HepG2 (cell line): ENCODE data around the gene PCAT6. TPM values are rescaled to one million over a fixed set of nuclear protein-coding genes. Genes with fewer than 3 reads are reported as not detected.

Source experiments
- ATAC-seq: fragments of 200-7000 bp; cut with Tn5 transposase; 3 replicates; pipeline ENCODE4 v1.9.1; 2020; ENCODE audit warnings: mild to moderate bottlenecking, moderate library complexity
- BruUV-seq: library from RNA; stranded (reverse); fragments of 400-500 nt; replicated peaks from 2 replicates; lab custom pipeline; 2021; lab: Mats Ljungman, UMichigan
- CTCF ChIA-PET: fragments of 300-600 bp; formaldehyde crosslinking; extraction: SDS; loops from one replicate; lab custom pipeline; 2021; ENCODE audit warnings: low total read pairs, inconsistent platforms, low intra/inter-chr PET ratio; lab: Yijun Ruan, JAX
- POLR2A ChIA-PET: fragments of 350-600 bp; sonication (Branson Sonifier 250); formaldehyde crosslinking; loops from one replicate; lab custom pipeline; 2020; ENCODE audit warnings: antibody characterized with exemption, inconsistent platforms; lab: Yijun Ruan, JAX
- DNase-seq: peaks from one replicate; pipeline ENCODE4 v3.0.0-alpha.2; 2015; ENCODE audit warnings: low spot score
- FAIRE-seq: peaks from 3 replicates; lab custom pipeline; 2011; peaks lifted over from hg19 to GRCh38; lab: Jason Lieb, UNC
- H2AFZ ChIP-seq: one replicate; pipeline ENCODE4 v1.6.1; 2011; ENCODE audit warnings: low read length, inconsistent platforms
- H3K27ac ChIP-seq: fragments of 300-600 bp; 3 replicates; pipeline ENCODE4 v1.8.0; 2011; ENCODE audit warnings: mixed run types, mild to moderate bottlenecking, mixed read lengths, low read length, inconsistent platforms; ENCODE audit not compliant: insufficient read depth; ENCODE audit errors: extremely low read length
- H3K27me3 ChIP-seq, 2 experiments: fragments of 200-600 bp in 1 of 2; 2 replicates in 1 of 2; 3 replicates in 1 of 2; pipeline versions ENCODE4 v1.6.0 to v1.8.0; 2011; ENCODE audit warnings: low read length in 2 of 2, mild to moderate bottlenecking in 2 of 2, moderate library complexity in 2 of 2, inconsistent platforms in 1 of 2; ENCODE audit not compliant: insufficient read depth in 2 of 2, control insufficient read depth in 1 of 2
- H3K36me3 ChIP-seq, 2 experiments: fragments of 200-600 bp in 1 of 2; replicated peaks in 1 of 2; 2 replicates in 1 of 2; 3 replicates in 1 of 2; pipeline versions ENCODE4 v1.5.1 to v1.8.0; 2011; ENCODE audit warnings: low read length in 2 of 2, inconsistent platforms in 1 of 2; ENCODE audit not compliant: insufficient read depth in 2 of 2, control insufficient read depth in 1 of 2
- H3K4me1 ChIP-seq: 2 replicates; pipeline ENCODE4 v1.5.1; 2012; ENCODE audit warnings: low read length, inconsistent platforms; ENCODE audit not compliant: insufficient read depth
- H3K4me2 ChIP-seq: 2 replicates; pipeline ENCODE4 v1.6.0; 2011; ENCODE audit warnings: low read depth, low read length, inconsistent platforms
- H3K4me3 ChIP-seq, 3 experiments: fragments of 200-600 bp in 1 of 3; sonication (generic), shearing (Covaris generic) in 1 of 3; replicated peaks in 1 of 3; 2 replicates each; pipeline ENCODE4 v1.5.1; 2011 to 2016; ENCODE audit warnings: low read length in 3 of 3, inconsistent platforms in 2 of 3, low read depth in 2 of 3, mild to moderate bottlenecking in 2 of 3, control low read depth in 1 of 3, mixed read lengths in 1 of 3; ENCODE audit not compliant: insufficient read depth in 1 of 3
- H3K79me2 ChIP-seq: one replicate; pipeline ENCODE4 v1.6.1; 2011; ENCODE audit warnings: low read length, inconsistent platforms; ENCODE audit not compliant: insufficient read depth
- H3K9ac ChIP-seq: 2 replicates; pipeline ENCODE4 v1.6.0; 2011; ENCODE audit warnings: mild to moderate bottlenecking, low read depth, low read length, inconsistent platforms; ENCODE audit not compliant: insufficient read depth
- H3K9me3 ChIP-seq: 2 replicates; pipeline ENCODE4 v1.5.1; 2012; ENCODE audit warnings: mild to moderate bottlenecking, low read length
- H4K20me1 ChIP-seq: 2 replicates; pipeline ENCODE4 v1.6.0; 2011; ENCODE audit warnings: inconsistent platforms, mild to moderate bottlenecking, low read length, moderate library complexity; ENCODE audit not compliant: insufficient read depth
- ARNTL ChIP-seq: sonication (generic); formaldehyde crosslinking; IDR thresholded peaks from 2 replicates; pipeline ENCODE4 v1.4.0; 2020; ENCODE audit warnings: mild to moderate bottlenecking, missing genetic modification reagents
- RARA ChIP-seq: IDR thresholded peaks from 2 replicates; pipeline ENCODE4 v1.6.1; 2016; ENCODE audit warnings: missing genetic modification reagents, missing compliant biosample characterization
- ZNF331 ChIP-seq: sonication (generic); formaldehyde crosslinking; IDR thresholded peaks from 2 replicates; pipeline ENCODE4 v1.4.0; 2020; ENCODE audit warnings: missing genetic modification reagents
- ZNF790 ChIP-seq: sonication (generic); formaldehyde crosslinking; IDR thresholded peaks from 2 replicates; pipeline ENCODE4 v1.8.0; 2022; ENCODE audit warnings: missing genetic modification reagents, mild to moderate bottlenecking, borderline replicate concordance
- WGBS: methylation state at CpG from one replicate; pipeline ENCODE4 v1.1.6; 2017; ENCODE audit warnings: low lambda C conversion rate; 5-methylcytosine and 5-hydroxymethylcytosine counted together
- in situ Hi-C: cut with HindIII; loops from 2 replicates; pipeline ENCODE4 v1.10.0; 2017; ENCODE audit warnings: low pct_unique_long_range_greater_than_20kb; ENCODE audit not compliant: extremely low pct_ligation_motif_present
- intact Hi-C: fragments of 100-400 bp; cut with micrococcal nuclease; formaldehyde crosslinking; loops from one replicate; pipeline ENCODE4 v1.10.0; 2022; ENCODE audit not compliant: unreplicated experiment
- polyA plus RNA-seq, 8 experiments: library from polyadenylated mRNA; depleted of rRNA in 3 of 8; stranded (reverse) in 7 of 8; unstranded in 1 of 8; fragments of >200 nt; fragmentation: Illumina TruSeq in 4 of 8; extraction: Trizol in 4 of 8; gene quantifications; 2 replicates each; pipeline versions ENCODE4 v1.2.1 to v1.2.3, GENCODE V29; 2011 to 2016; ENCODE audit warnings: low read depth in 4 of 8, missing spikeins in 1 of 8, mixed read lengths in 1 of 8; ENCODE audit not compliant: insufficient read depth in 1 of 8
- total RNA-seq, 5 experiments: library from RNA; depleted of rRNA; stranded (reverse); fragments of >200 nt; fragmentation: Illumina TruSeq; extraction: Trizol; gene quantifications; 2 replicates each; pipeline ENCODE4 v1.2.3, GENCODE V29; 2016; ENCODE audit warnings: low read depth in 1 of 5
- TF ChIP-seq, protein P1 (sequence below): sonication (generic); formaldehyde crosslinking; IDR thresholded peaks from 2 replicates; pipeline ENCODE4 v1.4.0; 2020; ENCODE audit warnings: missing genetic modification reagents
- TF ChIP-seq, protein P2 (sequence below): IDR thresholded peaks from 2 replicates; pipeline ENCODE4 v1.6.1; 2012; ENCODE audit warnings: low read depth, low read length, improper control_type of control experiment
- TF ChIP-seq, protein P3 (sequence below): sonication (generic); formaldehyde crosslinking; IDR thresholded peaks from 2 replicates; pipeline ENCODE4 v1.5.1; 2020; ENCODE audit warnings: mild to moderate bottlenecking, missing genetic modification reagents, moderate library complexity
- TF ChIP-seq, protein P4 (sequence below): sonication (generic); formaldehyde crosslinking; IDR thresholded peaks from 2 replicates; pipeline ENCODE4 v1.5.0; 2020; ENCODE audit warnings: missing genetic modification reagents

Gene PCAT6
- total and polyA plus RNA-seq, 2 of the 13 experiments (the other 11 are each of a cell fraction or from before 2014, with no cell fraction given) = 0.60 to 4.4 TPM

DNA sequence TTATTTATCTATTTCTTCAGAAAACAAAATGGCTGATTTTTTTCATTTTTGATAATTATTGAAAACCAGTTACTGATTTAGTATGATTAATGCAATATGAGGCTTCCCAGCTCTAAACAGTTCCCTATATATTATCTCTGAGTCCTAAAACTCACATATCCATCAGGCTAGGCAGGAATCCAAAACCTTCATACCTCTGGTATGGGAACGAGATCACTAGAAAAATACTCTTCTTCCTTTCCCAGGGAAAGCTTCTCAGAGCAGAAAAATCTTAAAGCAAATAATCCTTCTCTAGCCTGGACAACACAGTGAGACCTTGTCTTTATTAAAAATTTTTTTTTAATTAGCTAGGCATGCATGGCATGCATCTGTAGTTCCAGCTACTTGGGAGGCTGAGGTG lies 45.0 kb upstream of the PCAT6 start:
- Histone ChIP-seq H4K20me1 (no peaks in the 10 kb centered on the region), H3K4me2 (no peak overlapping the region), H3K9me3 (no peaks in the 10 kb centered on the region), H3K79me2 (no peaks in the 10 kb centered on the region), H3K4me1 (no peaks in the 10 kb centered on the region), H3K9ac (no peak overlapping the region), H3K36me3 (peaks cover 18 to 71% of the 10 kb centered on the region in 2 experiments), H3K27ac (no peak overlapping the region), H3K27me3 (no peaks in the 10 kb centered on the region; a peak in 1 of 5 replicates), H3K4me3 (no peak overlapping the region), H2AFZ (no peak overlapping the region)
- ATAC-seq = no peak
- intact Hi-C loops = no loop called here
- in situ Hi-C loops = no loop called here
- TF ChIP-seq ZNF790 (CRISPR knock-in tag) = no peak
- FAIRE-seq = no peak
- ChIA-PET POLR2A (no interaction called here), CTCF (no interaction called here)
- DNase-seq = no peak
- no TSS peak for BruUV-seq
- WGBS = 98% methylated on average over 1 of the region's 1 CpG

DNA sequence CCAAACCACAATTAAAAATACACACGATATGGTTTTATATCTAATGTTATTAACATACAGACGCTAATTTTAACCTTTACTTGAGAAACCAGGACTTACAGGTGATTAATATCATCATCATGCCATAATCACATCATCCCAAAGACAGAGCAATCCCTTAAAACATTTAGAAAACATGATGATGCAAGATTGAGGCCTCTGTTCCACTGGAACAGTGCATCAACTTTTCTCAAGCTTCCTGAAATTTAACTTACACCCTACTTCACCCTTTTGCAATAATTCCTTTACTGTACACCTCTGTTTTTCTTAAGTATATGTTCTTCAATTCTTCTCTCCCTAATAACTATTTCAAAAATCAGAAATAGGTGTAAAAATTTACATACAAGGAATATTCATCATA lies 40.6 kb upstream of the PCAT6 start:
- in situ Hi-C loops = no loop called here
- POLR2A ChIA-PET = no interaction called here

More for the DNA sequence above, 40.6 kb upstream of the PCAT6 start:
- Histone ChIP-seq H4K20me1 (no peaks in the 10 kb centered on the region), H3K27me3 (no peaks in the 10 kb centered on the region; a peak in 1 of 5 replicates), H3K27ac (no peak overlapping the region)
- no peak for ATAC-seq
- TF ChIP-seq RARA (CRISPR knock-in tag) (no peak), ZNF331 (CRISPR knock-in tag) (no peak), ARNTL (no peak)
- TF ChIP-seq, protein P1, sequence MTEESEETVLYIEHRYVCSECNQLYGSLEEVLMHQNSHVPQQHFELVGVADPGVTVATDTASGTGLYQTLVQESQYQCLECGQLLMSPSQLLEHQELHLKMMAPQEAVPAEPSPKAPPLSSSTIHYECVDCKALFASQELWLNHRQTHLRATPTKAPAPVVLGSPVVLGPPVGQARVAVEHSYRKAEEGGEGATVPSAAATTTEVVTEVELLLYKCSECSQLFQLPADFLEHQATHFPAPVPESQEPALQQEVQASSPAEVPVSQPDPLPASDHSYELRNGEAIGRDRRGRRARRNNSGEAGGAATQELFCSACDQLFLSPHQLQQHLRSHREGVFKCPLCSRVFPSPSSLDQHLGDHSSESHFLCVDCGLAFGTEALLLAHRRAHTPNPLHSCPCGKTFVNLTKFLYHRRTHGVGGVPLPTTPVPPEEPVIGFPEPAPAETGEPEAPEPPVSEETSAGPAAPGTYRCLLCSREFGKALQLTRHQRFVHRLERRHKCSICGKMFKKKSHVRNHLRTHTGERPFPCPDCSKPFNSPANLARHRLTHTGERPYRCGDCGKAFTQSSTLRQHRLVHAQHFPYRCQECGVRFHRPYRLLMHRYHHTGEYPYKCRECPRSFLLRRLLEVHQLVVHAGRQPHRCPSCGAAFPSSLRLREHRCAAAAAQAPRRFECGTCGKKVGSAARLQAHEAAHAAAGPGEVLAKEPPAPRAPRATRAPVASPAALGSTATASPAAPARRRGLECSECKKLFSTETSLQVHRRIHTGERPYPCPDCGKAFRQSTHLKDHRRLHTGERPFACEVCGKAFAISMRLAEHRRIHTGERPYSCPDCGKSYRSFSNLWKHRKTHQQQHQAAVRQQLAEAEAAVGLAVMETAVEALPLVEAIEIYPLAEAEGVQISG (CRISPR knock-in tag) = no peak
- TF ChIP-seq, protein P2, sequence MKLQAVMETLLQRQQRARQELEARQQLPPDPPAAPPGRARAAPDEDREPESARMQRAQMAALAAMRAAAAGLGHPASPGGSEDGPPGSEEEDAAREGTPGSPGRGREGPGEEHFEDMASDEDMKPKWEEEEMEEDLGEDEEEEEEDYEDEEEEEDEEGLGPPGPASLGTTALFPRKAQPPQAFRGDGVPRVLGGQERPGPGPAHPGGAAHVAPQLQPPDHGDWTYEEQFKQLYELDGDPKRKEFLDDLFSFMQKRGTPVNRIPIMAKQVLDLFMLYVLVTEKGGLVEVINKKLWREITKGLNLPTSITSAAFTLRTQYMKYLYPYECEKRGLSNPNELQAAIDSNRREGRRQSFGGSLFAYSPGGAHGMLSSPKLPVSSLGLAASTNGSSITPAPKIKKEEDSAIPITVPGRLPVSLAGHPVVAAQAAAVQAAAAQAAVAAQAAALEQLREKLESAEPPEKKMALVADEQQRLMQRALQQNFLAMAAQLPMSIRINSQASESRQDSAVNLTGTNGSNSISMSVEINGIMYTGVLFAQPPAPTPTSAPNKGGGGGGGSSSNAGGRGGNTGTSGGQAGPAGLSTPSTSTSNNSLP = no peak
- TF ChIP-seq, protein P3, sequence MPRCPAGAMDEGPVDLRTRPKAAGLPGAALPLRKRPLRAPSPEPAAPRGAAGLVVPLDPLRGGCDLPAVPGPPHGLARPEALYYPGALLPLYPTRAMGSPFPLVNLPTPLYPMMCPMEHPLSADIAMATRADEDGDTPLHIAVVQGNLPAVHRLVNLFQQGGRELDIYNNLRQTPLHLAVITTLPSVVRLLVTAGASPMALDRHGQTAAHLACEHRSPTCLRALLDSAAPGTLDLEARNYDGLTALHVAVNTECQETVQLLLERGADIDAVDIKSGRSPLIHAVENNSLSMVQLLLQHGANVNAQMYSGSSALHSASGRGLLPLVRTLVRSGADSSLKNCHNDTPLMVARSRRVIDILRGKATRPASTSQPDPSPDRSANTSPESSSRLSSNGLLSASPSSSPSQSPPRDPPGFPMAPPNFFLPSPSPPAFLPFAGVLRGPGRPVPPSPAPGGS (CRISPR knock-in tag) = no peak
- TF ChIP-seq, protein P4, sequence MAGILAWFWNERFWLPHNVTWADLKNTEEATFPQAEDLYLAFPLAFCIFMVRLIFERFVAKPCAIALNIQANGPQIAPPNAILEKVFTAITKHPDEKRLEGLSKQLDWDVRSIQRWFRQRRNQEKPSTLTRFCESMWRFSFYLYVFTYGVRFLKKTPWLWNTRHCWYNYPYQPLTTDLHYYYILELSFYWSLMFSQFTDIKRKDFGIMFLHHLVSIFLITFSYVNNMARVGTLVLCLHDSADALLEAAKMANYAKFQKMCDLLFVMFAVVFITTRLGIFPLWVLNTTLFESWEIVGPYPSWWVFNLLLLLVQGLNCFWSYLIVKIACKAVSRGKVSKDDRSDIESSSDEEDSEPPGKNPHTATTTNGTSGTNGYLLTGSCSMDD (CRISPR knock-in tag) = no peak
- TF ChIP-seq, all 625 proteins: peak for 0
- Histone ChIP-seq H3K4me1 (no peaks in the 10 kb centered on the region), H3K9ac (no peak overlapping the region), H3K4me3 (no peak overlapping the region), H2AFZ (no peak overlapping the region), H3K79me2 (no peaks in the 10 kb centered on the region), H3K9me3 (no peaks in the 10 kb centered on the region), H3K36me3 (peaks cover 20 to 74% of the 10 kb centered on the region in 2 experiments), H3K4me2 (no peak overlapping the region)
- no TSS peak for BruUV-seq
- no peak for DNase-seq
- CTCF ChIA-PET = no interaction called here
- intact Hi-C loops = no loop called here
- 94% methylated on average over 2 of the region's 2 CpGs for WGBS
- FAIRE-seq = no peak
